ENCODE results near the gene ARMC10.
"Not testable (repeated sequence)": the region's sequence is repeated elsewhere in the genome, so short reads cannot be mapped to it uniquely, and the experiment has no call there.

Gene ARMC10

DNA sequence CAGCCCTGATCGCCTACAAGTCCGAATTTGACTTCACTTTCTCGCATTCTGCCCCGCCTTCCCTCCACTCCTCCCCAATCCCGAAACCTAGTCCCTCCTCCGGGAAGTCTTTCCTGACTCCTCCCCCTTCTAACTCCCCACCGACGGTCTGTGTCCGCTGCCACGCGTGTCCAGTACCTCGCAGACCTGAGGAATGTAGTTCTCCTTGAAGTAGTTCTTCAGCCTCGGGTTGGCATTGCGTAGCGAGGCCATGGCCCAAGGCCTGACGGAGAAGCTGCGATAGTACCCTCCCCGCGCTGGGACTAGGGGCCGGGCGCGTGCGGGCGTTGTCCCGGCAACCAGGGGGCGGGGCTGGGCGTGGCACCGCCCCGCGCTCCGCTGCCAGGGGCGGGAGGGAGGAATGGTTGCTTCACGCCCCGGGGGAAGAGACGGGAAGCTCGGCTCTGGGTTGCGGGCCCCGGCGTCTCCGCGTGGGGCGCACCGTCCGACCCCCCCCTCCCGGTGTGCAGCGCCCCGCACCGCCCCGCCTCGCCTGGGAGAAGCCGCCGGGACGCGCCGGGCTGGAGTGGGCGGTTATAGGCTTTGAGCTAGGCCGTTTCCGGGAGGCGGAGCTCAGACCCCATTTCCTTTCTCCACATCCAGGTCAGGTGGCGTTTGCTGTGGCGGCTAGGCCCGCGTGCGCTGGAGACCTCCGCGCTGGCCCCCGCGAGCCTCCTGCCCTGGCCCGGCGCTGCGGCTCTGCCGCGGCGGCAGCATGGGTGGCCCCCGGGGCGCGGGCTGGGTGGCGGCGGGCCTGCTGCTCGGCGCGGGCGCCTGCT lies at the start of gene ARMC10, which contains the start of gene FBXL13:
ARMC10 (plus strand) TSS at position 622 of the 818 bp plus-strand sequence; CDS start at position 755, 133 bp downstream.
FBXL13 (minus strand) TSS at position 278 of the 818 bp plus-strand sequence.
- peak; percentile 98 for DNase-seq (ENCODE audit: low spot score)

- no peak for DNase-seq (ENCODE audit: low spot score)
Measured at GRCh38 chr7:103025341-103025740, 49.6 kb upstream of the ARMC10 start.

- no peak for DNase-seq (ENCODE audit: low spot score)
Measured at GRCh38 chr7:103031024-103031423, 43.9 kb upstream of the ARMC10 start.

DNA sequence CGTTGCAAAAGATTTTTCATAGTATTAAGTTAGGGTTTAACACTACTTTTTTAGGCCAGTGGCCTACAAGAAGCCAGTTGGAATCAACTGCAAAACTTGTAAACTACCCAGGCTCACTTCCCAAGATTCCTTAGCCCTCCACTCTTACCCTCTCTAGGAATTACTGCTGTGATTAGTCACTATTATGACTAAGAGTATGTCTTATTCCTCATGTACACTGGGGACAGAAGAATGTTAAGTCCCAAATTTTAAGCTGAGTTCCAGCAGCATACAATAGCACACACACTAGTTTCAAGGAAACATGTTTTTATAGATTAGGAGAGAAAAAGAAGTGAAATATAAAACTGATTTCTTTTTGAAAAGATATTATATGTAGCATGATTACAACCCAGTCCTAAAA lies 43.2 kb upstream of the ARMC10 start:
- DNase-seq (ENCODE audit: low spot score), result no peak

DNA sequence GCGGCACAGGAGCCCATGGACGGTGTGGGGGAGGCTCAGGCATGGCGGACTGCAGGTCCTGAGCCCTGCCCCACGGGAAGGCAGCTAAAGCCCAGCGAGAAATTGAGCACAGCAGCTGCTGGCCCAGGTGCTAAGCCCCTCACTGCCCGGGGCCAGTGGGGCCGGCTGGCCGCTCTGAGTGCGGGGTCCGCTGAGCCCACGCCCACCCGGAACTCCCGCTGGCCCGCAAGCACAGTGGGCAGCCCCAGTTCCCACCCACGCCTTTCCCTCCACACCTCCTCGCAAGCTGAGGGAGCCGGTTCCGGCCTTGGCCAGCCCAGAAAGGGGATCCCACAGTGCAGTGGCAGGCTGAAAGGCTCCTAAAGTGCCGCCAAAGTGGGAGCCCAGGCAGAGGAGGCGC lies 40.6 kb upstream of the ARMC10 start:
- DNase-seq (ENCODE audit: low spot score), result not testable (repeated sequence)

GRCh38 chr7:103037476-103037822 lies 37.5 kb upstream of the ARMC10 start:
- no peak for DNase-seq (ENCODE audit: low spot score)

DNA sequence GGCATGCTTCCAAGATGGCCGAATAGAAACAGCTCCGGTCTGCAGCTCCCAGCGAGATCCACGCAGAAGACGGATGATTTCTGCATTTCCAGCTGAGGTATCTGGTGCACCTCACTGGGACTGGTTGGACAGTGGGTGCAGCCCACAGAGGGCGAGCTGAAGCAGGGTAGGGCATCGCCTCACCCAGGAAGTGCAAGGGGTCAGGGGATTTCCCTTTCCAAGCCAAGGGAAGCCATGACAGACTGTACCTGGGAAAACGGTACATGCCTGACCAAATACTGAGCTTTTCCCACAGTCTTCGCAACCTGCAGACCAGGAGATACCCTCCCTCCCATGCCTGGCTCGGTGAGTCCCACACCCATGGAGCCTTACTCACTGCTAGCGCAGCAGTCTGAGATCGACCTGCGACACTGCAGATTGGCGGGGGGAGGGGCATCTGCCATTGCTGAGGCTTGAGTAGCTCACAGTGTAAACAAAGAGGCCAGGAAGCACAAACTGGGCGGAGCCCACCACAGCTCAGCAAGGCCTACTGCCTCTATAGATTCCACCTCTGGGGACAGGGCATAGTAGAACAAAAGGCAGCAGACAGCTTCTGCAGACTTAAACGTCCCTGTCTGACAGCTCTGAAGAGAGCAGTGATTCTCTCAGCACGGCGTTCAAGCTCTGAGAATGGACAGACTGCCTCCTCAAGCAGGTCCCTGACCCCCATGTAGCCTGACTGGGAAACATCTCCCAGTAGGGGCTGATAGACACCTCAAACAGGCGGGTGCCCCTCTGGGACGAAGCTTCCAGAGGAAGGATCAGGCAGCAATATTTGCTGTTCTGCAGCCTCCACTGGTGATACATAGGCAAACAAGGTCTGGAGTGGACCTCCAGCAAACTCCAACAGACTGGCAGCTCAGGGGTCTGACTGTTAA lies 36.9 kb upstream of the ARMC10 start:
- DNase-seq (ENCODE audit: low spot score), result peak; percentile 44

- not testable (repeated sequence) for DNase-seq (ENCODE audit: low spot score)
Measured at GRCh38 chr7:103041815-103042214, 33.1 kb upstream of the ARMC10 start.

GRCh38 chr7:103048833-103049232 lies 26.1 kb upstream of the ARMC10 start:
- DNase-seq (ENCODE audit: low spot score), result no peak

DNA sequence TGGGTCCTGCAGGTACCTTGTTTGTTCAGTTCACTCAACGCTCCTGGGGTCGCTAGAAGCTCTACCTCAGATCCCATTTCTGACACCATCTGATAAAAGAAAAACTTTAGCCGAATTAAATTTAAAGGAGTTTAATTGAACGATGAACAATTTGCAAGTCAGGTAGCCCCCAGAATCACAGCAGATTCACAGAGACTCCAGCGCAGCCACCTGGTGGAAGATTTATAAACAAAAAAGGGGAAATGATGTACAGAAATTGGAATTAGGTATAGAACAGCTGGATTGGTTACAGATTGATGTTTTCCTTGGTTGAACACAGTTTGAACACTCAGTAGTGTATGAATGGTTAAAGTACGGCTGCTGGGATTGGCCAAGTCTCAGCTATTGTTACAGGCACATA lies 23.4 kb upstream of the ARMC10 start:
- DNase-seq (ENCODE audit: low spot score), result no peak

DNA sequence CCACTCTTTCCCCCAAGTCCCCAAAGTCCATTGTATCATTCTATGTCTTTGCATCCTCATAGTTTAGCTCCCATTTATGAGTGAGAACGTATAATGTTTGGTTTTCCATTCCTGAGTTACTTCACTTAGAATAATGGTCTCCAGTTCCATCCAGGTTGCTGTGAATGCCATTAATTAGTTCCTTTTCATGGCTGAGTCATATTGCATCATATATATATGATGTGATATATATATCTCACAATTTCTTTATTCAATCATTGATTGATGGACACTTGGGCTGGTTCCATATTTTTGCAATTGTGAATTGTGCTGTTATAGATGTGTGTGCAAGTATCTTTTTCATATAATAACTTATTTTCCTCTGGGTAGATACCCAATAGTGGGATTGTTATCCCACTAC lies 18.9 kb upstream of the ARMC10 start:
- DNase-seq (ENCODE audit: low spot score), result not testable (repeated sequence)

DNA sequence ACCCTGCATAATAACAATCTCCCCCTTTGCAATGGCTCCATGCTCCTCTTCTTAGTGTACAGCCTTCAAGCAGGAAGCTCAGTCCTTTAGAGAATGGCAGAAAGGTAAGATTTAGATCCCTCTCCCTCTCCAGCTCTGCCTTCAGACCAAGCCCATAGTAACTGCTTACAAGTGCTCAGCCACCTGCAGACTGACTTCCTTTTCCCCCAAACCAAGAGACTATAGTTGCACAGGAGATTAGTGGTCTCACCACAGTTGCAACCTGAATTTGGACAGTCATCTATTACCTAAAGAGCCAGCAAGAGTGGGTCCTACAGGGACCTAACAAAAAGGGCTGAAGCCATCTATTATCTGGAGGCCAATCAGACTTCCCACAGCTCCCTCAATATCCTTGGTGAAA lies 16.8 kb upstream of the ARMC10 start:
- DNase-seq (ENCODE audit: low spot score), result no peak

DNA sequence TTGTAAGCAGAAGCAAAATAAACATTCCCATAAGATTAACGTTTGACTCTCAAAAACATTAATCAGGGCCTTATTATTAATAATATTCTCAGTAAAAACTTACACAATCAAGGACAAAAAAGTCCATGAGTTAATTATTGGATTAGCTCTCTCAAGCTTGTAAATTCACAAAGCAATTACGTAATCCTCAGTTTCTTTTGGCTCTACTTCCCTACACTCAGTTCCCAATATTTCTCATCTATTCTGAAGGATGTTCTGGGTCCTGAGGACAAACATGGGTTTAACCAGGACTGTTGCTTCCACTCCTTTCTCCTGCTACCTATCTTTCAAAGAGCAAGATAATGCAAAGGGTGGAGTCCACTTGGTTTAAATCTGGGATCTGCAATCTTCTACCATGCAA lies 15.5 kb upstream of the ARMC10 start:
- no peak for DNase-seq (ENCODE audit: low spot score)

DNA sequence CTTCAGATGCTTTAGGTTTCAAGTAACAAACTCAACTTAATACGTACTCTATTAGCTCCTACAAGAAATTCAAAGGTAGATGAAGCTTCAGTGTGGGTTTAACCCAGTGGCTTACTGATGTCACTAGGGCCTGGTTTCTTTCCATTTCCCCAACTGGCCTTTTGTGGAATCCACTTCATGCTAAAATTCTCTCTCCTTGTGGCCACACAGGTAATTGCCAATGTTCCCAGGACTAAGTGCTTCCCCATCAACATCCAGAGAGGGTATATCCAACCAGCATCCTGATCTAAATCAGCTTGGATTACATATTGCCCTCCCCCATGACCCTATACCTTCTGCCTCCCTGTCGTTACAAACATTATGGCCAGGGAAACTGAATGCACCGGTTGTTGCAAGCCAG lies 11.0 kb upstream of the ARMC10 start:
- no peak for DNase-seq (ENCODE audit: low spot score)

- DNase-seq (ENCODE audit: low spot score), result peak; percentile 62
Measured at GRCh38 chr7:103065667-103066066, 9.3 kb upstream of the ARMC10 start.

- no peak for DNase-seq (ENCODE audit: low spot score)
Measured at GRCh38 chr7:103068414-103069403, 6.2 kb upstream of the ARMC10 start.

DNA sequence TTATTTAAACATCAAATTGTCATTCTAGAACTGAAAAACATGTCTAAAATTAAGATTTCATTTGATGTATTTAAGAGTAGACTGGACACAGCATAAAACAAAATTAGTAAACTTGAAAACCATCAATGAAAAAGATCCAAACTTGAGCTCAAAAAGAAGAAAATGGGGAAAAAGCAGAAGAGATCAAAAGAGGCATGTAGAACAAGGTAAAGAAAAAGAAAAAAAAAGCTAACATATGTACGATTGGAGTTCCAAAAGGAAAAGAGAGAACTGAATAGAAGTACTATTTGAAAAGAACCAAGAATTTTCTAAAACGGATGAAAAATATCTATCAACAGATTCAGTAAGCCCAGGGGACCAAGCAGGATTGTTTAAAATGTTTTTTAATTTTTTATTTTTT lies 3.9 kb upstream of the ARMC10 start:
- no peak for DNase-seq (ENCODE audit: low spot score)

GRCh38 chr7:103073989-103074518 lies 886 bp upstream of the ARMC10 start:
- DNase-seq (ENCODE audit: low spot score), result peak; percentile 31

GRCh38 chr7:103075337-103075918 lies 488 bp downstream of the ARMC10 start:
- DNase-seq (ENCODE audit: low spot score), result peak; percentile 83

- DNase-seq (ENCODE audit: low spot score), result no peak
Measured at GRCh38 chr7:103076764-103077163, 1.8 kb downstream of the ARMC10 start.

DNA sequence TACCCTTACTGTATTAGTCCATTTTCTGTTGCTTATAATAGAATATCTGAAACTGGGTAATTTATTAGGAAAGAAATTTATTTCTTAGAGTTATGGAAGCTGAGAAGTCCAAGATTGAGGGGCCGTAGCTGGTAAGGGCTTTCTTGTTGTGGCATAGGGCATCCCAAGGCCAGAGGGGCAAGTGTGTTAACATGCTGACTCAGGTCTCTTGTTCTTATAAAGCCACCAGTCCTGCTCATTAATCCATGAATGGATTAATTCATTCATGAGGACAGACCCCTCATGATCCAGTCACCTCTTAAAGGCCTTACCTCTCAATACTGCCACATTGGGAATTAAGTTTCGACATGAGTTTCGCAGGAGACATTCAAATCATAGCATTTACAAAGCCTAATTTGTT lies 2.4 kb downstream of the ARMC10 start:
- no peak for DNase-seq (ENCODE audit: low spot score)
